ENCODE data around the gene ELFN1.

- no peak for TF ChIP-seq POLR2A (IDR thresholded peaks at IDR 0.05; ENCODE audit: extremely low read depth, insufficient read length)
- TF ChIP-seq CTCF (IDR thresholded peaks at IDR 0.05; ENCODE audit: low read depth, low read length), result no peak
- TF ChIP-seq MAX (IDR thresholded peaks at IDR 0.05; ENCODE audit: low read depth, low read length), result no peak
These were observed 5.1 kb downstream of the ELFN1 start for GRCh38 chr7:1675036-1675671.
